Measurements from ENCODE around the gene GULP1. TPM values are rescaled to one million over a fixed set of nuclear protein-coding genes. Genes with fewer than 3 reads are reported as not detected.
"Not testable (repeated sequence)": the region's sequence is repeated elsewhere in the genome, so short reads cannot be mapped to it uniquely, and the experiment has no call there.

GULP1 gene
- polyA plus RNA-seq, 4 donors, result 7.1 to 33.7 (median 18.9) TPM

DNA sequence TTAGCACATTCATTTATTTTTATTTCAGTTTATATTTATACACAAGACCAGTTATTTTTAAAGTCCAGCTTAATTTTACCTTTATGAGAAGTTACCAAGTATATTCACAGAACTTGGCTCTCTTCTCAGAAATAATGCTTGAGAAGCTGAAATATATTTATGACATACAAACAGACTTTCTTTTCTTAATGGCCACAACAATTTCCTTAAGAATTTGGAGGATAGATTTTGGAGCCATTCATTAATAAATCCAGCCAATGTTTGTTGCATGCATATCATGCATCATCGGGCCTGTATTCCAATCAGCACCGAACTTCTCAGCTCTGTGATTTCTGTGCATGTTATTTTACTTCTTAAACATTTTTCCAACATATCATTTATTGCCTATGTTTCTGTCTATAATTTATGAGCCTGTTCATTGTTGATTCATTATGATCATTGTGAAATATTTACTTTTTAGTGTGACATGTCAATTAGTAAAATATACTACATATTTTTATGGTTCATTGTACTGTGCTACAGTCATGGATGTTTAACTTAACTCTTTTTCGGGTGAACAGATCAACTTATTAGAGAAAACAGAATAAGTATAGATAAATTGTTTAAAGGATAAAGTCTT lies 3.5 kb downstream of the GULP1 start:
- FAIRE-seq (peak; percentile 80), DNase-seq (peak in 1 of 2 donors; percentile 19)
- H3K4me1 ChIP-seq (ENCODE audit: control insufficient read depth in 3 of 3, insufficient read depth in 2 of 3, low read depth in 1 of 3, low read length in 2 of 3), result peaks cover 0 to 2% (median 2%) of the 10 kb centered on the region in 3 donors
- H3K27me3 ChIP-seq (ENCODE audit: control insufficient read depth in 3 of 3, insufficient read depth in 3 of 3, low read length in 3 of 3), result no peaks in the 10 kb centered on the region
- 66 to 75% (median 68%) methylated on average over 3 of the region's 3 CpGs for WGBS, 3 donors
- peaks cover 0 to 5% of the 10 kb centered on the region in 2 donors for H3K9me3 ChIP-seq (ENCODE audit: control insufficient read depth in 2 of 2, insufficient read depth in 1 of 2, low read depth in 1 of 2, low read length in 1 of 2)
- no peaks in the 10 kb centered on the region for H3K36me3 ChIP-seq (ENCODE audit: control insufficient read depth in 3 of 3, insufficient read depth in 2 of 3, low read depth in 1 of 3, low read length in 3 of 3)
- H3K27ac ChIP-seq (ENCODE audit: low read depth in 1 of 3, low read length in 2 of 3), result peak overlapping the region in 1 of 3 donors; percentile 97
- H3K4me3 ChIP-seq (ENCODE audit: low read depth in 1 of 3, low read length in 3 of 3), result no peak overlapping the region

- DNase-seq (peak; percentile 56 to 79), FAIRE-seq (peak; percentile 95)
- H3K27me3 ChIP-seq (ENCODE audit: control insufficient read depth in 3 of 3, insufficient read depth in 3 of 3, low read length in 3 of 3), result no peaks in the 10 kb centered on the region
- peaks cover 0 to 2% (median 2%) of the 10 kb centered on the region in 3 donors for H3K4me1 ChIP-seq (ENCODE audit: control insufficient read depth in 3 of 3, insufficient read depth in 2 of 3, low read depth in 1 of 3, low read length in 2 of 3)
- no peak overlapping the region for H3K27ac ChIP-seq (ENCODE audit: low read depth in 1 of 3, low read length in 2 of 3)
- H3K36me3 ChIP-seq (ENCODE audit: control insufficient read depth in 3 of 3, insufficient read depth in 2 of 3, low read depth in 1 of 3, low read length in 3 of 3), result no peaks in the 10 kb centered on the region
- H3K4me3 ChIP-seq (ENCODE audit: low read depth in 1 of 3, low read length in 3 of 3), result no peak overlapping the region
- H3K9me3 ChIP-seq (ENCODE audit: control insufficient read depth in 2 of 2, insufficient read depth in 1 of 2, low read depth in 1 of 2, low read length in 1 of 2), result peaks cover 0 to 5% of the 10 kb centered on the region in 2 donors
Observed at GRCh38 chr2:188297978-188298377, 6.3 kb downstream of the GULP1 start.

DNA sequence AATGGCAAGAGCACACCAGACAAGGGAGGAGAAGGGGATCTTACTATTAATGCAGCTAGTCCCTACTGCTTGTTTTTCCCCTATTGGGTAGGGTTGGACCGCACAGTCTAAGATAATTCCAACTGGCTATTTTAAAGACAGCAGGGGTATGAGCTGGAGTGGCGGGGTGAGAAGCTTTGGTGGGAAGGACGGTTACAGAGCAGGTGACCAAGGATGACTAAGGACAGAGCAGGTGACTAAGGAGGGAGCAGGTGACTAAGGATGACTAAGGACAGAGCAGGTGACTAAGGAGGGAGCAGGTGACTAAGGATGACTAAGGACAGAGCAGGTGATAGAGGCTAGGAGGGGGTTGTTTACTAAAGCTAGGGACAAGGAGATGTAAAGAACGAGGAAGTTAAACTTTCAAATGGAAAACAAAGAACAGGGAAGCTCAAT lies 7.3 kb downstream of the GULP1 start:
- WGBS, 3 donors, result 42 to 62% (median 45%) methylated on average over 4 of the region's 4 CpGs
- H3K4me1 ChIP-seq (ENCODE audit: control insufficient read depth in 3 of 3, insufficient read depth in 2 of 3, low read depth in 1 of 3, low read length in 2 of 3); H3K36me3 ChIP-seq (ENCODE audit: control insufficient read depth in 3 of 3, insufficient read depth in 2 of 3, low read depth in 1 of 3, low read length in 3 of 3); FAIRE-seq; H3K4me3 ChIP-seq (ENCODE audit: low read depth in 1 of 3, low read length in 3 of 3); H3K9me3 ChIP-seq (ENCODE audit: control insufficient read depth in 2 of 2, insufficient read depth in 1 of 2, low read depth in 1 of 2, low read length in 1 of 2); H3K27me3 ChIP-seq (ENCODE audit: control insufficient read depth in 3 of 3, insufficient read depth in 3 of 3, low read length in 3 of 3): not testable (repeated sequence)
- peak; percentile 26 to 50 for DNase-seq
- H3K27ac ChIP-seq (ENCODE audit: low read depth in 1 of 3, low read length in 2 of 3), result peak overlapping the region in 2 of 3 donors; percentile 32 to 56

- peaks cover 0 to 2% (median 0%) of the 10 kb centered on the region in 3 donors for H3K4me1 ChIP-seq (ENCODE audit: control insufficient read depth in 3 of 3, insufficient read depth in 2 of 3, low read depth in 1 of 3, low read length in 2 of 3)
- H3K4me3 ChIP-seq (ENCODE audit: low read depth in 1 of 3, low read length in 3 of 3), result no peak overlapping the region
- no peak for FAIRE-seq
- 87 to 93% (median 91%) methylated on average over 2 of the region's 2 CpGs for WGBS, 3 donors
- no peaks in the 10 kb centered on the region for H3K36me3 ChIP-seq (ENCODE audit: control insufficient read depth in 3 of 3, insufficient read depth in 2 of 3, low read depth in 1 of 3, low read length in 3 of 3)
- H3K27me3 ChIP-seq (ENCODE audit: control insufficient read depth in 3 of 3, insufficient read depth in 3 of 3, low read length in 3 of 3), result no peaks in the 10 kb centered on the region
- no peak for DNase-seq
- H3K27ac ChIP-seq (ENCODE audit: low read depth in 1 of 3, low read length in 2 of 3), result no peak overlapping the region
- peaks cover 0 to 5% of the 10 kb centered on the region in 2 donors for H3K9me3 ChIP-seq (ENCODE audit: control insufficient read depth in 2 of 2, insufficient read depth in 1 of 2, low read depth in 1 of 2, low read length in 1 of 2)
Observed at GRCh38 chr2:188303363-188304031, 11.8 kb downstream of the GULP1 start.

- no peaks in the 10 kb centered on the region for H3K36me3 ChIP-seq (ENCODE audit: control insufficient read depth in 3 of 3, insufficient read depth in 2 of 3, low read depth in 1 of 3, low read length in 3 of 3)
- WGBS, 3 donors, result 80 to 94% (median 82%) methylated on average over 1 of the region's 1 CpG
- no peaks in the 10 kb centered on the region for H3K9me3 ChIP-seq (ENCODE audit: control insufficient read depth in 2 of 2, insufficient read depth in 1 of 2, low read depth in 1 of 2, low read length in 1 of 2)
- no peak overlapping the region for H3K4me3 ChIP-seq (ENCODE audit: low read depth in 1 of 3, low read length in 3 of 3)
- no peaks in the 10 kb centered on the region for H3K4me1 ChIP-seq (ENCODE audit: control insufficient read depth in 3 of 3, insufficient read depth in 2 of 3, low read depth in 1 of 3, low read length in 2 of 3)
- DNase-seq (no peak), FAIRE-seq (no peak)
- H3K27me3 ChIP-seq (ENCODE audit: control insufficient read depth in 3 of 3, insufficient read depth in 3 of 3, low read length in 3 of 3), result no peaks in the 10 kb centered on the region
- H3K27ac ChIP-seq (ENCODE audit: low read depth in 1 of 3, low read length in 2 of 3), result no peak overlapping the region
Observed at GRCh38 chr2:188305271-188305670, 13.6 kb downstream of the GULP1 start.

DNA sequence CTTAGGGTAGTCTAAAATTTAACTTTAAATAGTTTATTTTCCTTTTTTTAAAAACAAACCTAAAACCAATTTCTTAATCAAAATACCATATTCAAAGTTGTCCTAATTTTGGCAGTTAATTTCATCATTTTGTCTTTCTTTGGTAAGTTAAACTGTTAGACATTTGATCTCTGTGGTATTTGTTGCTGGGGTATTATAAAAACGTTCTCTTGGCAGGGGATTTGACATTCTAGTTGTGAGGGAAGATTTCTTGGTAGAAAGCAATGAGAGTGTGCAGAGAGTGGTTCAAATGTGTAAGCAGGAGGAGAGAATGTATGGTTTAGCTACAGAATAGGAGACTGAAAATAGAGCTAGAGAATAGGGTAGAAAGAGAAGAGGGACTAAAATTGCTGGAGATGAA lies 14.6 kb downstream of the GULP1 start:
- no peak for DNase-seq
- Histone ChIP-seq H3K27me3 (ENCODE audit: control insufficient read depth in 3 of 3, insufficient read depth in 3 of 3, low read length in 3 of 3) (no peaks in the 10 kb centered on the region), H3K9me3 (ENCODE audit: control insufficient read depth in 2 of 2, insufficient read depth in 1 of 2, low read depth in 1 of 2, low read length in 1 of 2) (no peaks in the 10 kb centered on the region), H3K4me3 (ENCODE audit: low read depth in 1 of 3, low read length in 3 of 3) (no peak overlapping the region), H3K4me1 (ENCODE audit: control insufficient read depth in 3 of 3, insufficient read depth in 2 of 3, low read depth in 1 of 3, low read length in 2 of 3) (no peaks in the 10 kb centered on the region), H3K27ac (ENCODE audit: low read depth in 1 of 3, low read length in 2 of 3) (no peak overlapping the region), H3K36me3 (ENCODE audit: control insufficient read depth in 3 of 3, insufficient read depth in 2 of 3, low read depth in 1 of 3, low read length in 3 of 3) (no peaks in the 10 kb centered on the region)
- FAIRE-seq, result no peak
- WGBS, 3 donors, result 29 to 52% (median 39%) methylated on average over 1 of the region's 1 CpG

GRCh38 chr2:188307850-188308283 lies 16.2 kb downstream of the GULP1 start:
- Histone ChIP-seq H3K27ac (ENCODE audit: low read depth in 1 of 3, low read length in 2 of 3) (no peak overlapping the region), H3K9me3 (ENCODE audit: control insufficient read depth in 2 of 2, insufficient read depth in 1 of 2, low read depth in 1 of 2, low read length in 1 of 2) (peaks cover 0 to 2% of the 10 kb centered on the region in 2 donors), H3K4me1 (ENCODE audit: control insufficient read depth in 3 of 3, insufficient read depth in 2 of 3, low read depth in 1 of 3, low read length in 2 of 3) (no peaks in the 10 kb centered on the region), H3K4me3 (ENCODE audit: low read depth in 1 of 3, low read length in 3 of 3) (no peak overlapping the region), H3K27me3 (ENCODE audit: control insufficient read depth in 3 of 3, insufficient read depth in 3 of 3, low read length in 3 of 3) (no peaks in the 10 kb centered on the region), H3K36me3 (ENCODE audit: control insufficient read depth in 3 of 3, insufficient read depth in 2 of 3, low read depth in 1 of 3, low read length in 3 of 3) (no peaks in the 10 kb centered on the region)
- WGBS, 3 donors, result 84 to 96% (median 88%) methylated on average over 2 of the region's 2 CpGs
- FAIRE-seq, result no peak
- no peak for DNase-seq

DNA sequence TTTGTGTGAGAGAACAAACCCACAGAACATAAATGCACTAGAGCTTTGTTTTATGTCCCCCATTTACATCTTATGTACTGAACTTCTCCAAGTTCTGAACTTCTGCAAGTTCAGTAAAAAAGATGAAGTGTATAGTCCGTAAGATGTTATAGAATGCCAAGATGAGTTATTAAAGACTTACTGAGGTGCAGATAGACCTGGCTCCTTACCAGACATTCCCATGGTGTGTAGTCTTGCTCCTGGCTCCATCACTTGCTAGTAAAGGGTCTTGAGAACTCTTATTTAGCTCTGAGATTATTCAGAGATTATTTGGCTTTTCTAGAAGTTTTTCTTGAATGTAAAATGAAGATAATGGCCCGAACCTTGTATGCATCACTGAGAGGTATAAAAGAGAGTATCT lies 16.8 kb downstream of the GULP1 start:
- Histone ChIP-seq H3K9me3 (ENCODE audit: control insufficient read depth in 2 of 2, insufficient read depth in 1 of 2, low read depth in 1 of 2, low read length in 1 of 2) (peaks cover 0 to 6% of the 10 kb centered on the region in 2 donors), H3K27ac (ENCODE audit: low read depth in 1 of 3, low read length in 2 of 3) (no peak overlapping the region), H3K36me3 (ENCODE audit: control insufficient read depth in 3 of 3, insufficient read depth in 2 of 3, low read depth in 1 of 3, low read length in 3 of 3) (no peaks in the 10 kb centered on the region), H3K27me3 (ENCODE audit: control insufficient read depth in 3 of 3, insufficient read depth in 3 of 3, low read length in 3 of 3) (no peaks in the 10 kb centered on the region), H3K4me3 (ENCODE audit: low read depth in 1 of 3, low read length in 3 of 3) (no peak overlapping the region), H3K4me1 (ENCODE audit: control insufficient read depth in 3 of 3, insufficient read depth in 2 of 3, low read depth in 1 of 3, low read length in 2 of 3) (no peaks in the 10 kb centered on the region)
- DNase-seq, result no peak
- 47 to 73% (median 61%) methylated on average over 2 of the region's 2 CpGs for WGBS, 3 donors
- no peak for FAIRE-seq

Data from small intestine (tissue), 7 donors.